HL-60 (cell line): ENCODE data around the gene FRAS1.

Source experiments
- DNase-seq, 2 experiments: peaks; one replicate each; pipeline ENCODE4 v3.0.0-alpha.2; 2010 to 2020; ENCODE audit warnings: low read depth in 1 of 2, low spot score in 1 of 2
- H3K27ac ChIP-seq: fragments of 250-450 bp; sonication (Bioruptor Pico); replicated peaks from 2 replicates; pipeline ENCODE4 v1.5.1; 2020; ENCODE audit warnings: mild to moderate bottlenecking, moderate library complexity
- H3K27me3 ChIP-seq: fragments of 250-450 bp; sonication (Bioruptor Pico); 2 replicates; pipeline ENCODE4 v1.5.1; 2021; ENCODE audit warnings: mild to moderate bottlenecking, moderate library complexity; ENCODE audit not compliant: insufficient read depth, poor library complexity, severe bottlenecking
- H3K4me3 ChIP-seq: replicated peaks from 2 replicates; pipeline ENCODE4 v1.5.1; 2011; ENCODE audit warnings: mild to moderate bottlenecking, control low read depth, low read length; ENCODE audit not compliant: insufficient read depth
- GABPA ChIP-seq: IDR thresholded peaks from 2 replicates; pipeline ENCODE4 v1.6.1; 2012; ENCODE audit warnings: low read depth
- POLR2AphosphoS5 ChIP-seq: IDR thresholded peaks from 2 replicates; pipeline ENCODE4 v1.6.1; 2012; ENCODE audit warnings: low read depth
- SPI1 ChIP-seq: IDR thresholded peaks from 2 replicates; pipeline ENCODE4 v1.6.1; 2012; ENCODE audit warnings: low read depth, mild to moderate bottlenecking, borderline replicate concordance
- TF ChIP-seq, protein P1 (sequence below): IDR thresholded peaks from 2 replicates; pipeline ENCODE4 v1.6.1; 2012; ENCODE audit warnings: low read depth; ENCODE audit not compliant: insufficient replicate concordance
- TF ChIP-seq, protein P2 (sequence below): IDR thresholded peaks from one replicate; pipeline ENCODE4 v1.5.1; 2011; ENCODE audit warnings: low read length, control low read depth, inconsistent platforms; ENCODE audit not compliant: insufficient read depth

FRAS1 gene

DNA sequence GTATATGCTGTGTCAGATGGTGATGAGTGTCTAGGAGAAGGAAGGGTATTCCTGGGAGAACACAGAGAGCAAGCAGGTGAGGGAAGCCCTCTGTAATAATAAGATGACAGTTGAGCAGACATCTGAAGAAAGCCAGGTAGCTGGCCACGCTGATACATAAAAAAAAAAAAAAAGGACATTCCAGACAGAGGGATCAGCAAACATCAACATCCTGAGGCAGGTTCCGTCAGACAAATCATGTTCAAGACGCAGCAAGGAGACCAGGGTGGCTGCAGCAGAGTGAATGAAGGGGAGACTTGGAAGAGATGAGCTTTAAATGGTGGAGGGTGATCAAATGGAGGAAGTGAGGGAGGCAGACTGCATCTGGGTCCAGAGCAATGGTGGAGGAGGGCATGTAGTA, 396.9 kb downstream of the FRAS1 start:
- Histone ChIP-seq H3K4me3 (no peak overlapping the region), H3K27ac (no peak overlapping the region), H3K27me3 (no peaks in the 10 kb centered on the region)
- TF ChIP-seq SPI1: no peak
- TF ChIP-seq, protein P1, sequence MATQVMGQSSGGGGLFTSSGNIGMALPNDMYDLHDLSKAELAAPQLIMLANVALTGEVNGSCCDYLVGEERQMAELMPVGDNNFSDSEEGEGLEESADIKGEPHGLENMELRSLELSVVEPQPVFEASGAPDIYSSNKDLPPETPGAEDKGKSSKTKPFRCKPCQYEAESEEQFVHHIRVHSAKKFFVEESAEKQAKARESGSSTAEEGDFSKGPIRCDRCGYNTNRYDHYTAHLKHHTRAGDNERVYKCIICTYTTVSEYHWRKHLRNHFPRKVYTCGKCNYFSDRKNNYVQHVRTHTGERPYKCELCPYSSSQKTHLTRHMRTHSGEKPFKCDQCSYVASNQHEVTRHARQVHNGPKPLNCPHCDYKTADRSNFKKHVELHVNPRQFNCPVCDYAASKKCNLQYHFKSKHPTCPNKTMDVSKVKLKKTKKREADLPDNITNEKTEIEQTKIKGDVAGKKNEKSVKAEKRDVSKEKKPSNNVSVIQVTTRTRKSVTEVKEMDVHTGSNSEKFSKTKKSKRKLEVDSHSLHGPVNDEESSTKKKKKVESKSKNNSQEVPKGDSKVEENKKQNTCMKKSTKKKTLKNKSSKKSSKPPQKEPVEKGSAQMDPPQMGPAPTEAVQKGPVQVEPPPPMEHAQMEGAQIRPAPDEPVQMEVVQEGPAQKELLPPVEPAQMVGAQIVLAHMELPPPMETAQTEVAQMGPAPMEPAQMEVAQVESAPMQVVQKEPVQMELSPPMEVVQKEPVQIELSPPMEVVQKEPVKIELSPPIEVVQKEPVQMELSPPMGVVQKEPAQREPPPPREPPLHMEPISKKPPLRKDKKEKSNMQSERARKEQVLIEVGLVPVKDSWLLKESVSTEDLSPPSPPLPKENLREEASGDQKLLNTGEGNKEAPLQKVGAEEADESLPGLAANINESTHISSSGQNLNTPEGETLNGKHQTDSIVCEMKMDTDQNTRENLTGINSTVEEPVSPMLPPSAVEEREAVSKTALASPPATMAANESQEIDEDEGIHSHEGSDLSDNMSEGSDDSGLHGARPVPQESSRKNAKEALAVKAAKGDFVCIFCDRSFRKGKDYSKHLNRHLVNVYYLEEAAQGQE: no peak
- no peak for TF ChIP-seq GABPA
- TF ChIP-seq, protein P2, sequence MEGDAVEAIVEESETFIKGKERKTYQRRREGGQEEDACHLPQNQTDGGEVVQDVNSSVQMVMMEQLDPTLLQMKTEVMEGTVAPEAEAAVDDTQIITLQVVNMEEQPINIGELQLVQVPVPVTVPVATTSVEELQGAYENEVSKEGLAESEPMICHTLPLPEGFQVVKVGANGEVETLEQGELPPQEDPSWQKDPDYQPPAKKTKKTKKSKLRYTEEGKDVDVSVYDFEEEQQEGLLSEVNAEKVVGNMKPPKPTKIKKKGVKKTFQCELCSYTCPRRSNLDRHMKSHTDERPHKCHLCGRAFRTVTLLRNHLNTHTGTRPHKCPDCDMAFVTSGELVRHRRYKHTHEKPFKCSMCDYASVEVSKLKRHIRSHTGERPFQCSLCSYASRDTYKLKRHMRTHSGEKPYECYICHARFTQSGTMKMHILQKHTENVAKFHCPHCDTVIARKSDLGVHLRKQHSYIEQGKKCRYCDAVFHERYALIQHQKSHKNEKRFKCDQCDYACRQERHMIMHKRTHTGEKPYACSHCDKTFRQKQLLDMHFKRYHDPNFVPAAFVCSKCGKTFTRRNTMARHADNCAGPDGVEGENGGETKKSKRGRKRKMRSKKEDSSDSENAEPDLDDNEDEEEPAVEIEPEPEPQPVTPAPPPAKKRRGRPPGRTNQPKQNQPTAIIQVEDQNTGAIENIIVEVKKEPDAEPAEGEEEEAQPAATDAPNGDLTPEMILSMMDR: no peak
- TF ChIP-seq POLR2AphosphoS5: no peak
- DNase-seq: no peak

DNA sequence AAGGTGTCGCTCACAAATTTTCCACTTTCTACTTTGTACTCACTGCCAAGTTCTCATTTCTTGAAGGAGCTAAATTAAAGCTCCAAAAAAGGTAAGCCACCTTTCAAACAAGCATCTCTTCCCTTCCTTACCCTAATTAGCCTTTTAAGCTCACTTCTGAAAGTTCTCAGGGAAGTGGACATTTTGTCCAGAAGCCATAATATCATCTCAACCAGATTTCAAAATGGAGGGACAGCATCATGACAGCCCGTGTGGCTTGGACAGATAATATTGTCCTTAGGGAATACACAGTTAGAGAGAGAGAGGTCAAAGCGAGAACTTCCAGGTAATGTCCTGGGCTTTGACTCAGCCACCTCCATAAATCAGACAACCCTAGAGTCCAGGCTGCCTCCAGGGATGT, 400.6 kb downstream of the FRAS1 start:
- no peak for TF ChIP-seq GABPA
- H3K27ac ChIP-seq: no peak overlapping the region
- no peak overlapping the region for H3K4me3 ChIP-seq
- no peaks in the 10 kb centered on the region for H3K27me3 ChIP-seq
- no peak for DNase-seq

DNA sequence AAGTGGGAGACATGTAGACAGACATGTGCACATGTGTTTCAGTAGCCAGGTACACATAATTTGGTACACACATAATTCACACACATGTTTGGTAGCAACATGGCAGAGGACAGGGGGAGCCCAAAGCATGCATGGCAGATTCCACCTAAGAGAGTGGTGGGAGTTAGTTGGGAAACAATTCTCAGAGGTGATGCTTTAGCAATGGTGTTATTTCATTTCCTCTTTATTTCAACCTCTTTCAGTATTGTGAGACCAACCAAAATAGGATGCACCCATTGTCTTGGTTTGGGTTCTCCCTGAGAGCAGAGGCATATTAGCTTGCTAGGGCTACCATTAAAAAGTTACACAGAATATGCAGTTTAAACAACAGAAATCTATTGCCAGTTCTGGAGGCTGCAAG, 402.2 kb downstream of the FRAS1 start:
- H3K27ac ChIP-seq: no peak overlapping the region
- TF ChIP-seq SPI1: no peak
- TF ChIP-seq POLR2AphosphoS5: no peak
- no peak for TF ChIP-seq GABPA
- TF ChIP-seq, protein P1: no peak
- TF ChIP-seq, protein P2: no peak
- H3K27me3 ChIP-seq: no peaks in the 10 kb centered on the region
- no peak overlapping the region for H3K4me3 ChIP-seq
- DNase-seq: no peak

DNA sequence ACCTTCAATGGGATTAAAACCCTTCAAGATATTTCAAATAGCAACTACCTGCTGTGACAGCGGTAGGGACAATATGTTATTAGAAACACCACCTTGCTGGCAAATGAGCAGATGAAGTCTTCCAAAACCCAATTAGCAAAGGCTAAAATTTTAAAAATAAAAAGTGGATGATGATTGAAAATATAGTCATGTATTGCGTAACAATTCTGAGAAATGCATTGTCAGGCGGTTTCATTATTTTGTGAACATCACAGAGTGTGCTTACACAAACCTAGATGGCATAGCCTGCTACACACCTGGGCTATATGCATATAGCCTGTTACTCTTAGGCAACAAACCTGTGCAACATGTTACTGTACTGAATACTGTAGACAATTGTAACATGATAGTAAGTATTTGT, 403.2 kb downstream of the FRAS1 start:
- no peak overlapping the region for H3K27ac ChIP-seq
- peaks cover 3% of the 10 kb centered on the region for H3K27me3 ChIP-seq
- no peak for DNase-seq
- H3K4me3 ChIP-seq: no peak overlapping the region
- no peak for TF ChIP-seq POLR2AphosphoS5
- TF ChIP-seq, protein P1: no peak
- no peak for TF ChIP-seq GABPA
- no peak for TF ChIP-seq SPI1
- TF ChIP-seq, protein P2: no peak
